BLaER1 (cell line): ENCODE results near the gene DDX4.

Source experiments
- H3K27ac ChIP-seq: shearing (Covaris generic); formaldehyde crosslinking; 2 replicates; pipeline ENCODE4 v1.8.1; 2022
- H3K27me3 ChIP-seq: shearing (Covaris generic); formaldehyde crosslinking; 2 replicates; pipeline ENCODE4 v1.8.1; 2022
- H3K36me3 ChIP-seq: shearing (Covaris generic); formaldehyde crosslinking; 2 replicates; pipeline ENCODE4 v1.8.1; 2022
- H3K4me1 ChIP-seq: shearing (Covaris generic); formaldehyde crosslinking; 2 replicates; pipeline ENCODE4 v1.8.1; 2022
- H3K4me2 ChIP-seq: shearing (Covaris generic); formaldehyde crosslinking; 2 replicates; pipeline ENCODE4 v1.8.1; 2022
- H3K4me3 ChIP-seq: shearing (Covaris generic); formaldehyde crosslinking; 2 replicates; pipeline ENCODE4 v1.8.1; 2022
- H3K9ac ChIP-seq: shearing (Covaris generic); formaldehyde crosslinking; 2 replicates; pipeline ENCODE4 v1.8.1; 2022
- H3K9me3 ChIP-seq: shearing (Covaris generic); formaldehyde crosslinking; 2 replicates; pipeline ENCODE4 v1.8.1; 2022
- H4K20me1 ChIP-seq: shearing (Covaris generic); formaldehyde crosslinking; 2 replicates; pipeline ENCODE4 v1.8.1; 2022
- Cebpa-rat ChIP-seq: shearing (Covaris generic); IDR thresholded peaks from 2 replicates; pipeline ENCODE4 v1.8.1; 2022

Gene DDX4

DNA sequence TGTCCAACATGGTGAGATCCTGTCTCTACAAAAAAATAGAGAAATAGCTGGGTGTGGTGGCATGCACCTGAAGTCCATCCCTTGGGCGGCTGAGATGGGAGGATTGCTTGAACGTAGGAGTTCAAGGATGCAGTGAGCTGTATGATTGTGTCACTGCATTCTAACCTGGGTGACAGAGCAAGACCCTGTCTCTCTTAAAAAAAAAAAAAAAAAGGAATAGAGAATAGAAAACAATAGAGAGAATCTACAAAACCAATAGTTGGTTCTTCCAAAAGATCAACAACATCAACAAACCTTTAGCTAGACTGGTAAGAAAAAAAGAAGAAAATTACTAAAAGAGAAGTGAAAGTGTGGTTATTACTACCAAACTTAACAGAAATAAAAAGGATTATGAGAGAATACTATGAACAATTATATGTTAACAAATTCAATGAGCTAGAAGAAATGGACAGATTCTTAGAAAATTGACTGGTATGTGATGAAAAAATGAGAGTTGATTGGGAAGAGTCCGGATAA, 17.6 kb upstream of the DDX4 start:
- no peaks in the 10 kb centered on the region for H3K36me3 ChIP-seq
- H3K4me1 ChIP-seq, result no peaks in the 10 kb centered on the region
- H3K4me3 ChIP-seq, result no peak overlapping the region
- H3K27me3 ChIP-seq, result no peaks in the 10 kb centered on the region
- peaks cover 10% of the 10 kb centered on the region; the same call in 1 of the 2 replicates for H3K9me3 ChIP-seq
- H4K20me1 ChIP-seq, result no peaks in the 10 kb centered on the region
- no peak overlapping the region for H3K27ac ChIP-seq
- H3K9ac ChIP-seq, result no peak overlapping the region
- no peak for TF ChIP-seq Cebpa-rat
- H3K4me2 ChIP-seq, result no peak overlapping the region

DNA sequence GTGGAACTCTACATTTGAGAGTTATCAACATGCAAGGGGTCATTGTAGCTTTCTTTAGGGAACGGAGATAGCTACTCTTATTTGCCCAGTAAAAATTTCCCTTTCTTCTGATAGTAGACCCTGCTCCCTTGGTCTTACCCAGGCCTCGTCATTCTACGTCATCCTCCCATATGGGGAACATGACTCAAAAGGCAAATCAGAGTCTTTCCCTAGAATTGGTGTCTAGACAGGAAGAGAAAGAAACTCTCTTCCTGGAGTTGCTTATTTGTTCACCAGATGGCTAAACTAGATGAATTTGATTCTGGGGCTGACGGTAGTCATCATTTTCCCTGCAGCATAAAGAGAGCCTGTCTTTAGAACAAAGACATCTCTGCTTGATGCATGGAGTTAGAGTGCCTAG, 13.6 kb upstream of the DDX4 start:
- no peak overlapping the region for H3K4me3 ChIP-seq
- no peak for TF ChIP-seq Cebpa-rat
- H3K9me3 ChIP-seq, result peaks cover 5% of the 10 kb centered on the region; the same call in 1 of the 2 replicates

GRCh38 chr5:55731848-55732247, 6.0 kb upstream of the DDX4 start:
- H3K4me3 ChIP-seq, result no peak overlapping the region
- H3K27me3 ChIP-seq, result no peaks in the 10 kb centered on the region
- H3K36me3 ChIP-seq, result no peaks in the 10 kb centered on the region
- no peak overlapping the region for H3K4me2 ChIP-seq
- H3K9me3 ChIP-seq, result peaks cover 3% of the 10 kb centered on the region; the same call in 1 of the 2 replicates
- no peaks in the 10 kb centered on the region for H3K4me1 ChIP-seq
- no peak for TF ChIP-seq Cebpa-rat
- H3K27ac ChIP-seq, result no peak overlapping the region
- H4K20me1 ChIP-seq, result no peaks in the 10 kb centered on the region
- H3K9ac ChIP-seq, result no peak overlapping the region

More for the DNA sequence above, 13.6 kb upstream of the DDX4 start:
- H3K4me2 ChIP-seq, result no peak overlapping the region
- H3K4me1 ChIP-seq, result no peaks in the 10 kb centered on the region
- H3K27me3 ChIP-seq, result no peaks in the 10 kb centered on the region
- no peak overlapping the region for H3K9ac ChIP-seq
- H3K27ac ChIP-seq, result no peak overlapping the region
- no peaks in the 10 kb centered on the region for H3K36me3 ChIP-seq
- H4K20me1 ChIP-seq, result no peaks in the 10 kb centered on the region

GRCh38 chr5:55732585-55732984, 5.3 kb upstream of the DDX4 start:
- Histone ChIP-seq H3K27ac (no peak overlapping the region), H3K36me3 (no peaks in the 10 kb centered on the region), H3K4me2 (no peak overlapping the region), H3K4me3 (no peak overlapping the region), H3K4me1 (no peaks in the 10 kb centered on the region), H3K9ac (no peak overlapping the region), H3K9me3 (peaks cover 10% of the 10 kb centered on the region), H3K27me3 (no peaks in the 10 kb centered on the region), H4K20me1 (no peaks in the 10 kb centered on the region)
- no peak for TF ChIP-seq Cebpa-rat

DNA sequence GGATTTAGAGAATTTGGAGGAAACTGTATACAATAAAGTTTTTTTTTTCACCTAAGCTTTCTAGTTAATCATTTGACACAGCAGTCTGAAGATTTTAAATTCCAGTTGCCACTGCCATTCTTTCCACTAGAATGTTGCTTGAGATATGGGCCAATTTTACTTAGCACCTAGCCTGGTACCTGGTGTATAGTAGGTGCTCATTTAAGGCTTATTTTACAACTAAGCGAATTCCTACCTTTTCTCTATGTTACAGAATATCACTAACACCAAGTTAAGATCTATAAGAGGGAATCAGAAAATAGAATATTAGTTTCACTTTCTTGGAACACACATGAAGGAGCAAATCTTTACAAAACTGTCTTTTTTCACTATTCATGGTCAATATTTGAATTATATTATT, 3.2 kb upstream of the DDX4 start:
- Histone ChIP-seq H3K4me1 (no peaks in the 10 kb centered on the region), H4K20me1 (no peaks in the 10 kb centered on the region), H3K9me3 (peaks cover 18% of the 10 kb centered on the region), H3K4me2 (no peak overlapping the region), H3K27ac (no peak overlapping the region), H3K9ac (no peak overlapping the region), H3K4me3 (no peak overlapping the region), H3K36me3 (no peaks in the 10 kb centered on the region), H3K27me3 (no peaks in the 10 kb centered on the region)
- no peak for TF ChIP-seq Cebpa-rat

- no peak overlapping the region for H3K4me2 ChIP-seq
- no peak overlapping the region for H3K27ac ChIP-seq
- H3K9me3 ChIP-seq, result peaks cover 6% of the 10 kb centered on the region
- no peak overlapping the region for H3K9ac ChIP-seq
- no peak for TF ChIP-seq Cebpa-rat
- no peaks in the 10 kb centered on the region for H3K4me1 ChIP-seq
- no peaks in the 10 kb centered on the region for H3K36me3 ChIP-seq
- H4K20me1 ChIP-seq, result no peaks in the 10 kb centered on the region
- no peak overlapping the region for H3K4me3 ChIP-seq
- no peaks in the 10 kb centered on the region for H3K27me3 ChIP-seq
Measured at GRCh38 chr5:55742778-55743177, 4.9 kb downstream of the DDX4 start.

DNA sequence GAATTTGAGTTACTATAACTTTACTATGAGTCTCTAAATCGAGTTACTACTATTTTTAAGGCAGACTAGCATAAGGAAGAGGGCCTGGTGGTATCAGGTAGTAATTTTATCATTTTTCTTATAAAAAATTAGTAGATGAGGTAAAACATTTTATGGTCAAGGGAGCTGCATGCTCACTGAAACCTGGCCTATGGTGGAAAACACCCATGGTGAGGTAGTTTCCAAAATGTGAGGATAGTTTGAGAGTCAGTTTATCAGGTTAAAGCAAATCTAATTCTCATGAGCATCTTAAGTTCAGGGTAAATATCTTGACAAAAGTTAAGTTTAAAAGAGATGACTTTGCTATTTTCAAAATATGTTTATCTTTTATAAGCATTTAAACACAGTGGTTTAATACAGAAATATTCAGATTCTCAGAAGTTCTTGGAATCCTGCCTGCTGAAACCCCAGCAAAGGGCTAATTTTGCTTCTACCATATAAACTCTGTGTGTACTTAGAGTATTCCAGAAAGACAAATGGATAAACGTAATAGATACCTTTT, 10.0 kb downstream of the DDX4 start:
- Histone ChIP-seq H3K4me3 (no peak overlapping the region), H3K27ac (no peak overlapping the region), H3K4me1 (no peaks in the 10 kb centered on the region), H3K9me3 (no peaks in the 10 kb centered on the region), H3K9ac (no peak overlapping the region), H3K36me3 (no peaks in the 10 kb centered on the region), H3K4me2 (no peak overlapping the region), H4K20me1 (no peaks in the 10 kb centered on the region), H3K27me3 (no peaks in the 10 kb centered on the region)
- no peak for TF ChIP-seq Cebpa-rat

- Histone ChIP-seq H3K4me3 (no peak overlapping the region), H3K27me3 (no peaks in the 10 kb centered on the region), H4K20me1 (no peaks in the 10 kb centered on the region), H3K9ac (no peak overlapping the region), H3K4me1 (no peaks in the 10 kb centered on the region), H3K36me3 (no peaks in the 10 kb centered on the region), H3K27ac (no peak overlapping the region), H3K4me2 (no peak overlapping the region), H3K9me3 (no peaks in the 10 kb centered on the region)
- no peak for TF ChIP-seq Cebpa-rat
Measured at GRCh38 chr5:55749387-55749786, 11.5 kb downstream of the DDX4 start.

DNA sequence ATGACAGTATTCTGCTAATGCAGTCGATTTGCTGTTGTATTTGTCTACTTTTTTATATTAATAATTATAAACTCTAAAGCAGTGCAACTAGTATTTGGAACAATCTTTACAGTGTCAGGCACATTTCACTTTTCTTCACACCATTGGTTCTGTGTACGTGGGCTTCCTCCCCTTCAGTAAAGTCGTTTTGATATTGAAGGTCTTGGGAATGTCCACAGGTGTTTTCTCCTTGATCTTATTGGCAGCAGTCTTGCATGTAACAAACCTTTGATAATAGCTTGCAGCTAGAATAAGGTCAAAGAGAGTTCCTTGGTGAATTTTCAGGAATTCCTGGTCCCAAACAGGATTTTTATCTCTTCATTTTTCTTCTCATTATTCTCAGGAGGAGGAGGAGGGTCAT, 12.2 kb downstream of the DDX4 start:
- Histone ChIP-seq H3K4me2 (no peak overlapping the region), H3K27me3 (no peaks in the 10 kb centered on the region), H3K4me1 (no peaks in the 10 kb centered on the region), H3K9ac (no peak overlapping the region), H3K4me3 (no peak overlapping the region), H3K36me3 (no peaks in the 10 kb centered on the region), H3K27ac (no peak overlapping the region), H3K9me3 (no peaks in the 10 kb centered on the region), H4K20me1 (no peaks in the 10 kb centered on the region)
- no peak for TF ChIP-seq Cebpa-rat

DNA sequence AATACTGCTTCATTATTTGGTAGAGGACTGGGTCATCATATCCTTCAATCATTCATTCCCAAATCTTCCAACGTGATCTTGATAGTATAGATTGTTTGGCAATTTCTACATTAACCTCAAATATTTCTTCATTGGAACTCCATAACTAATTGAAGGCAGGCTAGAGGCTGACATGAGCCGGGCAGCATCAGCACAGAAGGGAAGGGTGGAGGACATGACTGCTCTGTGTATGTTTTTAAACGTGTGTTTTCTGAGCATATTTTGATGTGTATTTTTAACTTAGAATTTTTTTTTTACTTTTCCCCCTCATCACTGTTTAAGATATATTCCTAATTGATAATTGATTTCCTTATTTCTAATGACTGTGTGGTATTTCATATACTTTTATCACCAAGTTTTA, 12.6 kb downstream of the DDX4 start:
- Histone ChIP-seq H3K4me3 (no peak overlapping the region), H3K4me2 (no peak overlapping the region), H3K27ac (no peak overlapping the region), H3K27me3 (no peaks in the 10 kb centered on the region), H3K9me3 (no peaks in the 10 kb centered on the region), H3K4me1 (no peaks in the 10 kb centered on the region), H3K36me3 (no peaks in the 10 kb centered on the region), H4K20me1 (no peaks in the 10 kb centered on the region), H3K9ac (no peak overlapping the region)
- TF ChIP-seq Cebpa-rat, result no peak

DNA sequence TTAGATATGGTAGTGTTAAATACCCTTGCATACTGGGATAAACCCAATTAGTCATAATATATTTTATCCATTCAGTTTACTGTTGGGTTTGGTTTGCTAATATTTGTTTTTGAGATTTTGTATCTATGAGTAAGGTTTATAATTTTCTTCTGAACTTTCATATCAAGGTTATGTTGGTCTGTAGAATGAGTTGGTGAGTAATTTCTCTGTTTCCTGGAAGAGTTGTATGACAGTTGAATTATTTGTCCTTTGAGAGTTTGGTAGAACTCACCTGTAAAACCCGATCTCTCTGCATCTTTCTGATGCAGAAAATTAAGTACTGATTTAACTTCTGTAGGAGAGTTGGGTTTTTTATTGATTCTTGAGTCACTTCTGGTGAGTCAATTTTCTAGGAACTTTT, 20.4 kb downstream of the DDX4 start:
- no peak for TF ChIP-seq Cebpa-rat
- Histone ChIP-seq H3K9ac (no peak overlapping the region), H3K27ac (no peak overlapping the region), H3K36me3 (no peaks in the 10 kb centered on the region), H4K20me1 (no peaks in the 10 kb centered on the region), H3K27me3 (no peaks in the 10 kb centered on the region), H3K4me1 (no peaks in the 10 kb centered on the region), H3K4me3 (no peak overlapping the region), H3K9me3 (no peaks in the 10 kb centered on the region), H3K4me2 (no peak overlapping the region)
